ENCODE data around the gene P3H3.

GRCh38 chr12:6853626-6854025, 25.4 kb downstream of the P3H3 start:
- TF ChIP-seq, protein P1, sequence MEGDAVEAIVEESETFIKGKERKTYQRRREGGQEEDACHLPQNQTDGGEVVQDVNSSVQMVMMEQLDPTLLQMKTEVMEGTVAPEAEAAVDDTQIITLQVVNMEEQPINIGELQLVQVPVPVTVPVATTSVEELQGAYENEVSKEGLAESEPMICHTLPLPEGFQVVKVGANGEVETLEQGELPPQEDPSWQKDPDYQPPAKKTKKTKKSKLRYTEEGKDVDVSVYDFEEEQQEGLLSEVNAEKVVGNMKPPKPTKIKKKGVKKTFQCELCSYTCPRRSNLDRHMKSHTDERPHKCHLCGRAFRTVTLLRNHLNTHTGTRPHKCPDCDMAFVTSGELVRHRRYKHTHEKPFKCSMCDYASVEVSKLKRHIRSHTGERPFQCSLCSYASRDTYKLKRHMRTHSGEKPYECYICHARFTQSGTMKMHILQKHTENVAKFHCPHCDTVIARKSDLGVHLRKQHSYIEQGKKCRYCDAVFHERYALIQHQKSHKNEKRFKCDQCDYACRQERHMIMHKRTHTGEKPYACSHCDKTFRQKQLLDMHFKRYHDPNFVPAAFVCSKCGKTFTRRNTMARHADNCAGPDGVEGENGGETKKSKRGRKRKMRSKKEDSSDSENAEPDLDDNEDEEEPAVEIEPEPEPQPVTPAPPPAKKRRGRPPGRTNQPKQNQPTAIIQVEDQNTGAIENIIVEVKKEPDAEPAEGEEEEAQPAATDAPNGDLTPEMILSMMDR (optimal IDR thresholded peaks at IDR 0.05 in 1 of 3, IDR thresholded peaks at IDR 0.05 in 1 of 3, conservative IDR thresholded peaks at IDR 0.05 in 1 of 3; ENCODE audit: extremely low read depth in 1 of 3, insufficient read depth in 2 of 3, low read length in 3 of 3) = no peak
- TF ChIP-seq EZH2 (IDR thresholded peaks at IDR 0.05; ENCODE audit: low read length) = no peak

All from keratinocyte (primary cell).